ENCODE data around the gene CREBZF. TPM values are rescaled to one million over a fixed set of nuclear protein-coding genes. Genes with fewer than 3 reads are reported as not detected.

Gene CREBZF
- 16.0 and 24.2 TPM in 2 replicates for total RNA-seq

GRCh38 chr11:85664615-85665481 lies at the start of gene CREBZF:
Gene CREBZF (minus strand): TSS chr11:85665129. CDS start chr11:85664875, 254 bp downstream.

GRCh38 chr11:85685820-85686459 lies 21.0 kb upstream of the CREBZF start, which contains the start of gene CCDC89:
Gene CCDC89 (minus strand): TSS chr11:85686195. CDS start chr11:85686130, 65 bp downstream.

GRCh38 chr11:85647604-85648299 lies 17.2 kb downstream of the CREBZF start, which contains the start of gene TMEM126A:
Gene TMEM126A (plus strand): TSS chr11:85647967. CDS start chr11:85650256, 2,289 bp downstream.

GRCh38 chr11:85627998-85628770 lies 36.7 kb downstream of the CREBZF start, which contains the start of gene TMEM126B:
Gene TMEM126B (plus strand): TSS chr11:85628593. CDS start chr11:85628608, 15 bp downstream.

DNA sequence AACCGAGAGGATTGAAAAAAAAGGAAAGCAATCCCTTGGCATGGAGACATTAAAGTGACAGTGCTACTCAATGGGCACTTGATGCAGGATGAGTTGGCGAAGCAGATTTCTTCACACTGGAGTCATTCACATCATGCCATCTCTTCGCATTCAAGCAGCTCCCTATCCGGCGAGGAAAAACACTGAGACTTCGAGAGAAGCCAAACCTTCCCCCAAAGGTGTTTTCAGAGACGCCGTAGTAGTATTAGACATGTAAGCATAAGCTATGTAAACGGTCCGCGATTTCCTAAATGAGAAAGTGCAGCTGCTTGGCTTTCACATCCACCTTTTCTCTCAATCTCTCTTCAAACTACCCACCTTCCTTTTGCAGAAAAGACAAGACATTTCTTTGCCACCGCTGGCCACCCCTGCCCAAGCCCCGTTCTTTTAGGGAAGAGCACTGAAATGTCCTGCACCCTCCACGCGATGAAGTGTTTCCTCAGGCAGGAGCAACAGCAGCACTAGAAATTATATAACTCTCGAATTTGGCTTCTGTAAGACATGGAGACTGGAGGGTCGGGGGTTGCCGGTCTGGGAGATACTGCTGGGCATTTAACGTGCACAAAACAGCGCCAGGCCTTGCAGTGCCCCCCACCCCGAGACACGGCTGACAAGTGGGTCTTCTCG lies 37.5 kb downstream of the CREBZF start, which contains the start of gene DLG2:
Gene DLG2 (minus strand): TSS at position 13 of the 666 bp plus-strand sequence.

Other genes starting within 250 kb of the CREBZF start
- gene DLG2, start 37.8 kb downstream of the CREBZF start, total RNA-seq, result 0.16 and 0.51 TPM in 2 replicates
- gene TMEM126B, start 36.5 kb downstream of the CREBZF start, total RNA-seq, result 34.0 and 57.2 TPM in 2 replicates
- gene TMEM126A, start 17.2 kb downstream of the CREBZF start, total RNA-seq, result 13.3 and 26.9 TPM in 2 replicates
- gene CCDC89, start 21.1 kb upstream of the CREBZF start, total RNA-seq, result 0.25 and 1.3 TPM in 2 replicates
- gene SYTL2, start 146.0 kb upstream of the CREBZF start, total RNA-seq, result 2.6 and 13.3 TPM in 2 replicates
- gene CCDC83, start 190.3 kb upstream of the CREBZF start, total RNA-seq, result not detected in 2 replicates